ENCODE data around the gene MFSD1.
"Not testable (repeated sequence)": the region's sequence is repeated elsewhere in the genome, so short reads cannot be mapped to it uniquely, and the experiment has no call there.

MFSD1 gene

DNA sequence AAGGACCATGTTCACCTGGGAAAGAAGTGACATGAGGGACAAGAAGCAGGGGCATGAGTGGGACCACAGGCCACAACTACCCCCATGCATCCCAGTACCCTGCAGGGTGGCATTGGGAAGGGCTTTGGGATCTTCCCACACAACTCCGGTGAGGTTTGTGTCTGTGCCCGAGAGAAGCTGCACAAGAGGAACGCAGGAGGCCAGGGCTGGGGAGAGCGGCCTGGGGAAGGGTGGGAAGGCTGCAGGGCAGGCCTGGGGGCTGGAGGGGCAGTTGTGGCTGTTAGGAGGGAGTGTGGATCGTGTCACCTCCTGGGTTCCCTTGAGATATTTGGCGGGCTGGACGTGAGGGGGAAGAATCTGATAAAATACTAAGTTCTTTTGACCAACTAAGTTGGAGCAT, 25.3 kb upstream of the MFSD1 start:
- DNase-seq (ENCODE audit: low read depth) = no peak

DNA sequence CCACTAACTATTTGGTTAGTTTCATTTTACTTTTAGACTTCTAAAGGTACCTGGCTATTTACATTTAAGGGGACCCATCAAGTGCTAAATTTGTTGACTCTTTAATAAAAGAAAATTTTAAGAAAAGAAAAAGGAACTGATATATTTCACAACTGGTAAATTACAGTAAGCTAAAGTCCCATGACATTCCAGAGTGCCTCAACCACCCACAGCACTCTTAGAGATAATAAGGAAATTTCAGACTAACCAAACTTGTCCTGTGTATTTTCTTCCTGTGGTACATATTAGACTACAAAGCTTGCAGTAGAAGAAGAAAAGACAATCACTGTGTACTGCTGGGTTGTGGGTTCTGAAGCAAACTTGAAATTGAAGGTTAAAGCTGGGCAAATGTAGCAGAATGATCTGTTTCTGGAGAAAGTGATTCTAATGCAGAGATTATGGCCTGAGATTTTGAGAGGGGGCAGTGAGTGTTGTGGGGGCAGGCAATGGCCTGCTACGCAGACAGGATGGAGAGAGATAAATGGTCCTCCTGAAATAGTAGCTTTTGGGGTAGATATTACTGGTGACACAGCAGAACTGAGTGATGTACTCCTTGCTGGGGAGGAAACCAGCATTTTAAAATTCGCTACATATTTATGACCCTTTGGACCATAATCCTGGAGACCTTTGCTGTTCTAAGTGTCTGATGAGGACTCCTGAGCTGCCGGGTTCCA, 24.5 kb upstream of the MFSD1 start:
- peak; percentile 59 for DNase-seq (ENCODE audit: low read depth)

DNA sequence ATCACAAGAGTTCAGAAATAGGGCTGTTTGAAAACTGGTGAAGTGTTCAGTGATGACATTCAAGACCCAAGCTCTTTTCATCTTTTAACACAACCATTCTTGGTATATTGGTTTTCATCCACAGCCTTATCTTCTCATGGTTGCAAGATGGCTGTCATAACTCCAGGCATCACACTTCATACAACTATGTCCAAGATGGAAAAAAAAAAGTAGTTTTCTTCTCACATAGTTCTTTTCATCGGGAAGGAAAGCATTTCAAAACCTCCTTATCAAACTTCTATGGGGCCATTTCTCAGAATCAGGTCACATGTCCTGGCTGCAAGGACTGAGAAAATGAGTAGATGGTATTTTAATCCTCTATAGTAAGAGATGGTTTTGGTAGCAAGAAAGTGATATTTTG, 21.1 kb upstream of the MFSD1 start:
- peak; percentile 70 for DNase-seq (ENCODE audit: low read depth)

DNA sequence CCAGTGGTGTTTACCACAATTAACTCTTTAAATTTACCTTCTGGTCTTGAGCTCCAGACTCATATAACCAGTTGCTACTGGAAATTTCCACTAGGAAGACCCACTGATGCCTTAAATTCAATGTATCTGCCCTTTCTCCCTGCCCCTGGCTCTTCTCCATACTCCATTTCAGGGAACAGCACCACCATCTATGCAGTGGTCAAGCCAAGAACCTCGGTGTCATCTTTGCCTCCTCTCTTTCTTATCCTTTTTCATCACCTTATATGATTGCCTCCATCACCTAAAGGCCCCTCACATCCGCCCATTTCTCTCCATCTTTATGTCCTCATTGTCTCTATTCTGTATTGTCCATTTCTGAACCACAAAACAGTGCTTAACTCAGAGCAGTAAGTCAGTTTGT, 20.7 kb upstream of the MFSD1 start:
- DNase-seq (ENCODE audit: low read depth) = no peak

DNA sequence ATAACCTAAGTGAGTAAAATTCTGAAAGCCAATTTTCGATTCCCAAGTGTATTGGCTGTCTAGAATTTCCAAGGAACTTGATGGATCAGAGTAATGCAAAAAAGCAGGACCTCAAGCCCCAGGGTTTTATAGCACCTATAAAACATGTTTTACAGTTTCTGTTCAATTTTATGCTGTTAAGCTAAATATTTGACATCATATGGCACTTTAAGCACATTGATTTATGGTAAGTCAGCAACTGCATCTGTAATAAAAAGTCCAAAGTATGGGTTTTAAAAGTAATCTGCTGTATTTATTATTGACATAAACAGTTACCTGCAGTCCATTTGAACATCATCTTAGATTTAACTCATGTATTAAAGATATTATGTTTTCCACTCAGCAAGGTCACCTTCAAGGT, 20.0 kb upstream of the MFSD1 start:
- DNase-seq (ENCODE audit: low read depth) = no peak

DNA sequence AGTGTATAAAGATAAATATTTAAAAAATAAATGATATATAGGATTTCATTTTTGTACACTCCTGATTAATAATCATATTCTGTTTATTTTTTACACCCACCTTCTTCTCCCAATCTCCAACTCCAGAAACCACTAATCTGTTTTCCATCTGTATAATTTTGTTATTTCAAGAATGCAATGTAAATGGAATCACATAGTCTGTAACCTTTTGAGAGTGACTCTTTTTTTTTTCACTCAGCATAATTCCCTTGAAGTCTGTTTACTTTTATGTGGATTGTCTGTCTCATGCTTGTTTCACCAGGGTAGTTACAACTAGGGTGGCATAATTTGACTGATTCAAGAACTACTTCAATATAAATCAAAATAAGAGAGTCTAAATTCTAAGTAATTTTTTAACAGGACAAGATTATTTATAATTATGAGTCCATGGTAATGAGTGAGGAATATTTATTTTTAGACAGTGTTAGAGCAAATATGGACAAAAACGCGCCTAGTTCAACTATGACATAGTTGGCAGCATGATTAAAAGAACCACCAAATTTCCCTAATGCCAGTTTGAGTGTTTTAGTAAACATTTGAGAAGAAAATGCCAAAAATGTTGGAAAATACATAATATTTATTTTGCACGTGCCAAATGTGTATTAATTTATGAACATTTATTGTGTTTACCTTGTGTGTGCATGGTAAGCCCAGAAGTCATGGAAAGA, 19.4 kb upstream of the MFSD1 start:
- DNase-seq (ENCODE audit: low read depth) = peak; percentile 64

DNA sequence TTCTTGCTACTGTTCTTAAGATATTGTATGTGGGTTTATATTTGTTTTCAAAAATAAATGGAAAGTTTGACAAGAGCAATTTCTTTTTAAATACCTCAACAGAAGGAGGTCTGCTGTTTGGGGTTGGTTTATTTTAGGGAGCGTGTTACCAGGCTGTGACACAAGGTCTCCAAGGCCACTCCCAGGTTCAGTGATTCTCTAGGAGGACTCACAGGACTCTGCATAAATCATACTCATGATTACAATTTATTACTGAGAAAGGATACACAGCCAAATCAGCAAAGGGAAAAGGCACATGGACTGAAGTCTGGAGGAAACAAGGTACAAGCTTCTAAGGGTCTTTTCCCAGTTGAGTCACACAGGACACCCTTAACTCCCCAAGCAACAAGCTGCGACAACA, 18.8 kb upstream of the MFSD1 start:
- DNase-seq (ENCODE audit: low read depth) = no peak

DNA sequence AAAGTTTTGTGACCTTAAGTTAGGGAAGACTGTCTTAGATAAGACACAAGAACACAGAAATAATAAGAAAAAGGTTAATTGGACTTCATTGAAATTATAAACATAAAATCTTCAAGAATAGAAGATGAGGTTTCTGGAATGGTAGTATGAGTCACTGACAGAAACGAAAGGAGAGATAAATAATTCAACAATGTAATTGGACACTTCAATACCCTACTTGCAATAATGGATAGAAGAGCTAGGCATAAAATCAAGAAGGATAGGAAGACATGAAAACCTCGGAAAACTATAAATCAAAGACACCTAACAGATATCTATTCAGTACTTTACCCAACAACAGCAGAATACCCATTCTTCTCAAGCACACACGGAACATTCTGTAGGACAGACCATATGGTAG, 15.9 kb upstream of the MFSD1 start:
- peak; percentile 57 for DNase-seq (ENCODE audit: low read depth)

DNA sequence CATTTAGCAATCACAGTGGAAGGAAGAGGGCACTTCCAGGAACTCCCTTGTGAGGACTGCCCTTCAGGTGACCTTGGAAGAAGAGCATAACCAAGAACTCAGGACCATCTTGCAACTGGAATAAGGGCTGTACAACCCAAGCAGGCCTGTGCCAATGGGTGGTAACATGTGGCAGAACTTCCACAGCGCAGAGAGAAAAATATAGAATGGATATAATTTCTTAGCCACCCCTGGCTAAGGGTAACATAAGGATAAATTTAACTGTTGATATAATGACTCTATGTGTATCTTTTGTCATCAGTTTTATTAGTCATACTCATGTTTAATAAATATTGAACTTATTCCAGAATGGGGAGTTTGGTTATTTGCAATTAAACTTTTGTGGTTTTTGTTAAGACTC, 13.4 kb upstream of the MFSD1 start:
- peak; percentile 51 for DNase-seq (ENCODE audit: low read depth)

DNA sequence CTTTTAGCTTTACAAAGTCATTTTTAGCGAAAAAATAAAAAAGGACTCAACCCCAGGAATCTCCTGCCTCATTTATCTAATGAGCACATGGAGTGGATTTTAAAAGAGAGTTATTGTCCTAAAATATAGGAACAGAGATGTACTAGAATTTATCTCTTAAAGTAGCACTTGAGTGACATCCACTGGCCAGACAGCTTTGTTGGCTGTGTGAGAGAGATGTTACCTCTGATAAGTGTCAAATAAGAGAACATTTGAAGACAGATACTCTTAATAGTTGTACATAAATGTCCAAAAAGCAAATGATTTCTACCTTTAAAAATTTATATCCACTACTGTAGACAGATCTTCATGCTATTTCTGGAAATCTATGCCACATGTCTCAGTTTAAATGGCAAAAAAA, 12.3 kb upstream of the MFSD1 start:
- peak; percentile 84 for DNase-seq (ENCODE audit: low read depth)

DNA sequence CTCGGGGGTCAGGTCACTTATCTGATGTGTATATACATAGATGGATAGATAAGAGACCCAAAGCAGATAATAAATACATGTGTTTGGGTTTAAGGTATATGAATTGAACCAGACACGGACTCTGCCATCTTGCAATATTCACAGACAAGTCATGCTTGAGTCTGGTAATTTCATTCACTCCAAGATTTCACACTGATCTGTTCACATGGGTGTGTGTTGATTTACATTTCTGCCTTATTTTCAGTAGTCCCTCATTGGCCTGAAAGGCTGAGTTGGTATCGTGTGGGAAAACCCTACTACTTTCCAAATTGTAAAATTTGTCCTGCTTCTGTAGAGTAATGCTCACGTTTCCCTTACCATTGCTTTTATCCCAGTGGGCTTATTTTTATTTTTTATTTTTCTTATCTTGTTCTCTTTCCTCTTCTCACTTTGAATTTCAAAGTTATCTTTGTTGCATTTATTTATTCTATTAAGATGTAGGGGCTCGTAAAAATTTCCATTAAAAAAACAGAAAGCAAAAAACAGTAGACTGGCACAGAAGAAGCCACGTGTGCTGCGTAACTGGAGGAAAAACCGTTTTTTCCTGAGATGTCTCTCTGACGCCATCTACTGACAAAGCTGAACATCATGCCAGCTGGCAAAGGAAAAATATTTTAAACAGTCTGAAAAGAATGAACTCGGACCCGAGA, 10.8 kb upstream of the MFSD1 start:
- DNase-seq (ENCODE audit: low read depth) = peak; percentile 89

DNA sequence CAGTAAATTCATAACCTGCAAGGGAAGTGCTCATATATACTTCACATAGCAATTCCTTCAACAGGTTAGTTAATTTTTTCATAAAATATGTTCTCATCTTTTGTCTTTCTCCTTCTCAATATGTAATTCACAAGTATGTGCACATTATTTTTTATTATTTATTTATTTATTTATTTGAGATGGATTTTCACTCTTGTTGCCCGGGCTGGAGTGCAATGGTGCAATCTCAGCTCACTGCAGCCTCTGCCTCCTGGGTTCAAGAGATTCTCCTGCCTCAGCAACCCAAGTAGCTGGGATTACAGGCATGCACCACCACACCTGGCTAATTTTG, 10.3 kb upstream of the MFSD1 start:
- DNase-seq (ENCODE audit: low read depth) = not testable (repeated sequence)

DNA sequence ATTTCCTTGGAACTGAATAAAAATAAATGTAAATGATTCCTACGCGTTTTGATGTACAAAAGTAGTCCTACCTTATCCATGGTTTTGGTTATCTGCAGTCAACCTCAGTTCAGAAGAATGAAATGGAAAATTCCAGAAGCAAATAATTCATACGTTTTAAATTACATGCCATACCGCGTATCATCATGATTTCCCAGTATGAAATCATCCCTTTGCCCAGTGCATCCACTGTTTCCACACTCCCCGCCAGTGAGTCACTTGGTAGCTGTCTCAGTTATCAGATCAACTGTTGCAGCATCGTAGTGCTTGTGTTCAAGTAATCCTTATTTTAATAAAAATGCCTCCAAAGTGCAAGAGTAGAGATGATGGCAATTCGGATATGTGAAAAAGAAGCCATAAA, 9.1 kb upstream of the MFSD1 start:
- DNase-seq (ENCODE audit: low read depth) = peak; percentile 99

DNA sequence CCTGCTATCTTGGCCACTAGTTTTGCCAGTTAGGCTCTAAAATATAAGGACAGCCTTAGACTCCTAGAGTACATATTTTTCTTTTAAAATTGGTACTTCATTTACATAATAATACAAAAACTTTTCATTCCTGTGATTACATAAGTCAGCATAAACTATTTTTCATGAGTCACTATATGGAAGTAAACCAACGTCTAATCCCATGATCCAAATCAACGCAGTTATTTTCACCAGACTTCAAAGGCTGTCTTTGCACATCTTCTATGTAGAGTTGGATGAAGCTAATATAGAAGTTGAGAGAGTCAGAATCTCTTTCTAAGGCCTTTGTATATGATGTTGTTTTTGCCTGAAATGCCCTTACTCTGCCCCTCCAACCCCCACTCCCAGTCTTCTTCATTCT, 7.6 kb upstream of the MFSD1 start:
- peak; percentile 80 for DNase-seq (ENCODE audit: low read depth)

DNA sequence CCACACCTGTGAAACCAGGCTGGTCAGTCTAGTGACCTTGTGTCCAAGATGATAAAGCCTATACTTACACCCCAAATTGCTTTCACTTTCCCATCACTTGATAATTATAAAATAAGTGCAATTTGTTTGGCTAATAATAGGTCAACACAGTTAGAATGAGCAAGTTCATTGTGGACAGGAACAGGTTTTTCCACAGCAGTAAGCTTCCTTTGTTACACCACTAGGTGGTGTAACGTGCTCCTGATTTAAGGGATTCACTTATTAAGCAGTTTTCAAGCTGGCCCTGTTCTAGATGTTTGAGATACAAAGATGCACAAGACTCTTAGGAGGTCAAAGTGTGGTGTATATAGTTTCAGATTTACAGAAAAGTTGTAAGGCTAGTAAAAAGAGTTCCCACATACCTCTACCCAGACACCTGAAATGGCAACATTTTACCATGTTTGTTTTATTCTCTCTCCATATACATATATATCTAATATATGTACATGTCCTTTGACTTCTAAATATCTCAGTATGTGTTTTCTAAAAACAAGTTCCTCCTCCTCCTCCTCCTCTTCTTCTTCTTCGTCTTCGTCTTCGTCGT, 6.8 kb upstream of the MFSD1 start:
- DNase-seq (ENCODE audit: low read depth) = peak; percentile 79

DNA sequence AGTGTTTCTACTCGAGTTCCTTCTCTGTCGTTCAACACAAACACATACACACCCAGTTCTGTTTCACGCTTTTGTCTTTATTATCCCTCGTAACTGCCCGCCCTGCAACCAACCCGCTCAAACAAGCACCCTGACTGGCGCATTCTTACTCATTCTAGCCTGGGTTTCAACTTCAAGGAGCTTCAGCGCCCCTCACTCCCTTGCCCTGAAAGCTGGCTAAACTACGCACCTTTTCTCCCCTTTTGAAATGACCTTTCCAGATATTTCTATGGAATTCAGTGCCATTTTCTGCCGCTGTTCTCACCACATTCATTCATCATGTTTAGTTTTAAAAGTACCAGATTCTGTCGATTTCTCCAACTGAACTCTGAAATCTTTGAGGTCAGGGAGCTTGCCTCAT, 653 bp upstream of the MFSD1 start:
- DNase-seq (ENCODE audit: low read depth) = peak; percentile 27

DNA sequence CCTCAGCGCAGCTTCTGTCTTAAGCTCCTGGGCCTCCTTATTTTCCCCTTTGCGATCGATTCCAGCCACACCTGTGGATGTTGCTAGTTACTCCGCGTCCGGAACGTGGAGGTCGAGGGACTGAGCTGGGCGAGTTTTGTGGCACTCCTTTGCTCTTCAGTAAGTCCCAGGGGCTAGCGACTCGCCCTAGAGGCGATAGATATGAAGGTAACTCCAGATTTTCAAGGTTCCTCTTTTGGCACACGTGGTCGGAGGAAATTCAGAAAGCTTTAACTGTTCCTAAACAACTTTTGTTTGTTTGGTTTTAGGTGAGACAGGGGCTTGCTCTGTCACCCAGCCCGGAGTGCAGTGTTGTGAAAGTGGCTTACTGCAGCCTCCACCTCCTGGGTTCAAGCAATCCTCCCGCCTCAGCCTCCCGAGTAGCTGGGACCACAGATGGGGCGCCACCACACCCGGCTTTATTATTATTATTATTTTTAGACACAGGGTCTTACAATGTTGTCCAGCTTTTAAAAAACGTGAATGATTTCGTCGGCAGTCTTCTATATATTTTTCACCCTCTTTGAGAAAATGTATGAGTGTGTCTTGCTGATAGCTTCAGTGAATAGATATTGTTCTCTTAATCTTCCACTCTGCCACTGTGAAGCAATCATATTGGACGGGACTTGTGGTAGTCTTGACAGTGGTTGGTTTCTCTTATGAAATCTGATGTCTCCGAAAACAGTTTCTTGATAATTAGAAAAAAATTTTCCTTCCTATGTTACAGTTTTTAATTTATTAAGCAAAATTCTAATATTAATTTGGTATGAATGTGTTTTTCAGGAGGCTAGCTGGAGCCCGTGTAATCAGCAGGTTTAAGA, 785 bp downstream of the MFSD1 start:
- DNase-seq (ENCODE audit: low read depth) = peak; percentile 32

DNA sequence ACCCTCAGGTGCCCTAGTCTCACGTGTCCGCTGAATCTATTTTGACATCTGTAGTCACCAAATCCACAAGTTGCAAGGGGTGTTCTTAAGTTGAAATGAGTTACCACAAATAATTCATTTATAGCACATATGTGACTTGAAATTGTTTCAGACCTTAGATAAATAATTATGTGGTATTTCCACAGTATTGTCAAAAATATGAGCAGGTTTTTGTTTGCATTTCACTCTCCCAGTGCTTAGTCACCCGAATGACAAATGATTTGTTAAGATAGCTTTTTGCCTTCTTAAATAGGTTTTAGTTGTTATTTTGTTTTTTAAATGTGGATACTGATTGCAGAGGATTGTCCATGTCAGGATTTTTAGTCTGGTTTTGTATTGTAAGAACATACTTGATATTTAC, 2.6 kb downstream of the MFSD1 start:
- peak; percentile 34 for DNase-seq (ENCODE audit: low read depth)

DNA sequence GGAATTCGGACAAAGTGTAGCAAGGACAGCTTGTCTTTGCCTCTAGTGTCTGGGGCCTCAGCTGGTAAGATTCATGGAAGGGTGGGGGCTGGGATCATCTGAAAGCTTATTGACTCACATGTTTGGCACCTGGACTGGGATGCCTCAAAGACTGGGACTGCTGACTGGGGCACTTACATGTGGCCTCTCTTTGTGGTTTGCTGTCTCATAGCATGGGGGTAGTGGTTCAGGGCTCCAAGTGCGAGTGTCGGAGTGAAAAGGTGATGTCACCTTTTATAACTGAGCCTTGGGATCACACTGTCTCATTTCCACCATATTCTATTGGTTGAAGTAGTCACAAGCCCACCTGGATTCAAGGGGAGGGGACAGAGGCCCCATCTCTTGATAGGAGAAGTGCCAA, 6.8 kb downstream of the MFSD1 start:
- DNase-seq (ENCODE audit: low read depth) = peak; percentile 85

DNA sequence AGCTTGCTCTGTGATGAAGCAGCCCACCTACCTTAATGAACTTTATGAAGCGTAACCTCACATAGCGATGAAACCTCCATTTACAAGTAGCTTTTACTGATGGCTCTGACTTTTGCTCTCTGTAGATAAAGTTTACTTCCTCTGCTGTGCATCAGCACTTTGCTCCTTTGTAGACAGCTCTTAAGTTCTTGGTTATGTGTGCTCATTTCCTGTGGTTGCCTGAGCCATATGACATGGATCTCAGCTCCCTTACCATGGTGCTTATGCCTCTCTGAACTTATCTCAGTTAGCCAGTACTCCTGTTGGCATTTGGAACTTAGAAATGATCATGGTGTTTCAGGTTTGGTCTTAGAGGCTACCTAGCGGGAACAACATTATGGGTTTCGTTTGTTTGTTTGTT, 7.8 kb downstream of the MFSD1 start:
- DNase-seq (ENCODE audit: low read depth) = peak; percentile 44

DNA sequence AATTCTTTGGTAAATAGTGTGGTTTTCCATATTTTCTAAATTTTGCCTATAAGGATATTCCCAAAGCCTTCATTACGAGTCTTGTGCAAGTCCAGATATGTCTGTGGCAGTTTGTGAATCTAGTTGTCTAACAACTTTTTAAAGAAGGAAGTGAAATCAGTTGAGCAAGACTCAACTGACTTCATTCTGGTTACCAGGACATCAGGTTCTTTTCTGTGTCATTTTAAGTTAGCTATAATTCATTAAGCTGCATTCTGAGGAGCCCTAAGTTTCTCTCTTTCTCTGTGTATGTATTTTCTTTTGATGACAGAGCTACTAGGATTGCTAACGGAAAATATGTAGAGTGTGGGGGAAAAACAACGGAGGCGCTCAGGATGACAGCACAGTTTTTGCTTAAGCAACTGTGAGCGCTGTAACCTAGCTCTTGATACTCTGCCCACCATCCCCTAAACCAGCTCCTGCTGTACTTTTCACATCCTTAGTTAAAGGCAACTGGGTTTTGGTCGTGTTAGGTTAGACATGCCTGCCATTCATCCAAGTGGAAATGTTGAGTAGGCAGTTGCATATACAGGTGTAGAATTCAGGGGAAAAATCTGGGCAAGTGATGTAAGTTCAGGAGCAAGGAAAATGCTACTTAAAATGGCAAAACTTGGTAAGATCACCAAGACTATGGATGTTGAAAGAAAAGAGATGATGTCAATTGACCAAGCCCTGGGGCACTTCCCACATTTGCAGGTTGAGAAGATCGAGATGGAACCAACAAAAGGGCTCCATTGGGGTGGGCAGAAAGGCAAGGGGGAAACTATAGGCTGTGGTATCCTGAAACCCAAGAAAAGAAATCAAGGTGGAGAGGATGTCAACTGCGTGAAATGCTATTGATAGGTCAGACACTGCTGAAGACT, 9.2 kb downstream of the MFSD1 start:
- no peak for DNase-seq (ENCODE audit: low read depth)
